Keratinocyte (primary cell): ENCODE results near the gene STK38. TPM values are rescaled to one million over a fixed set of nuclear protein-coding genes. Genes with fewer than 3 reads are reported as not detected.

ENCODE experiments used
- DNase-seq: peaks from one replicate; pipeline ENCODE4 v3.0.0-alpha.2; 2011; ENCODE audit warnings: low read depth, missing footprints, low spot score
- FAIRE-seq: peaks from 2 replicates; lab custom pipeline; 2011; peaks lifted over from hg19 to GRCh38; lab: Jason Lieb, UNC
- H2AFZ ChIP-seq: 2 replicates; pipeline ENCODE4 v1.6.0; 2012; ENCODE audit warnings: low read length, control low read depth, inconsistent platforms; ENCODE audit not compliant: control insufficient read depth
- H3K27ac ChIP-seq: 2 replicates; pipeline ENCODE4 v1.5.1; 2011; ENCODE audit warnings: low read length; ENCODE audit not compliant: control insufficient read depth, insufficient read depth
- H3K27me3 ChIP-seq: 3 replicates; pipeline ENCODE4 v1.6.0; 2011; ENCODE audit warnings: low read length; ENCODE audit not compliant: control insufficient read depth, insufficient read depth; ENCODE audit errors: extremely low read depth
- H3K36me3 ChIP-seq, 2 experiments: 2 replicates in 1 of 2; 3 replicates in 1 of 2; pipeline ENCODE4 v1.5.1; 2011; ENCODE audit warnings: low read length in 2 of 2, mild to moderate bottlenecking in 1 of 2; ENCODE audit not compliant: control insufficient read depth in 2 of 2, insufficient read depth in 2 of 2; ENCODE audit errors: extremely low read depth in 1 of 2
- H3K4me1 ChIP-seq: 3 replicates; pipeline ENCODE4 v1.5.1; 2011; ENCODE audit warnings: low read length; ENCODE audit not compliant: control insufficient read depth, insufficient read depth; ENCODE audit errors: extremely low read depth
- H3K4me2 ChIP-seq: 3 replicates; pipeline ENCODE4 v1.6.0; 2011; ENCODE audit warnings: low read depth, low read length; ENCODE audit not compliant: control insufficient read depth, insufficient read depth; ENCODE audit errors: extremely low read depth
- H3K4me3 ChIP-seq, 3 experiments: fragments of 200-600 bp in 1 of 3; sonication (generic) in 1 of 3; 2 replicates in 2 of 3; 3 replicates in 1 of 3; pipeline ENCODE4 v1.5.1; 2011 to 2016; ENCODE audit warnings: low read length in 3 of 3, mild to moderate bottlenecking in 3 of 3, control low read depth in 2 of 3, inconsistent platforms in 1 of 3, low read depth in 1 of 3, mixed read lengths in 1 of 3, mixed run types in 1 of 3, moderate library complexity in 1 of 3; ENCODE audit not compliant: control insufficient read depth in 2 of 3, insufficient read depth in 2 of 3; ENCODE audit errors: extremely low read depth in 1 of 3
- H3K79me2 ChIP-seq: 2 replicates; pipeline ENCODE4 v1.6.0; 2012; ENCODE audit warnings: low read length; ENCODE audit not compliant: control insufficient read depth, insufficient read depth
- H3K9ac ChIP-seq: 3 replicates; pipeline ENCODE4 v1.6.0; 2011; ENCODE audit warnings: low read length; ENCODE audit not compliant: control insufficient read depth, insufficient read depth; ENCODE audit errors: extremely low read depth
- H3K9me1 ChIP-seq: 3 replicates; pipeline ENCODE4 v1.6.0; 2011; ENCODE audit warnings: low read length; ENCODE audit not compliant: control insufficient read depth, insufficient read depth; ENCODE audit errors: extremely low read depth
- H3K9me3 ChIP-seq: 2 replicates; pipeline ENCODE4 v1.5.1; 2012; ENCODE audit warnings: low read depth, low read length; ENCODE audit not compliant: control insufficient read depth
- H4K20me1 ChIP-seq: 3 replicates; pipeline ENCODE4 v1.6.0; 2011; ENCODE audit warnings: low read length; ENCODE audit not compliant: control insufficient read depth, insufficient read depth; ENCODE audit errors: extremely low read depth
- CTCF ChIP-seq, 3 experiments: IDR thresholded peaks in 1 of 3; conservative IDR thresholded peaks in 1 of 3; optimal IDR thresholded peaks in 1 of 3; 2 replicates in 2 of 3; 3 replicates in 1 of 3; pipeline versions ENCODE3 to v1.5.1; 2011; ENCODE audit warnings: low read length in 3 of 3, mild to moderate bottlenecking in 3 of 3, moderate library complexity in 2 of 3, control low read depth in 1 of 3, inconsistent platforms in 1 of 3; ENCODE audit not compliant: insufficient read depth in 2 of 3; ENCODE audit errors: extremely low read depth in 1 of 3
- EZH2 ChIP-seq: IDR thresholded peaks from one replicate; pipeline ENCODE4 v1.6.1; 2012; ENCODE audit warnings: inconsistent platforms, mild to moderate bottlenecking, low read length, moderate library complexity
- dilution Hi-C: fragments of 300-500 bp; cut with MboI; formaldehyde crosslinking; loops from one replicate; pipeline ENCODE4 v1.7.0; 2020; ENCODE audit warnings: low sequenced_read_pairs; ENCODE audit not compliant: extremely low pct_ligation_motif_present
- polyA plus RNA-seq, 5 experiments: library from polyadenylated mRNA; depleted of rRNA in 3 of 5; stranded (reverse) in 3 of 5; stranded (forward) in 1 of 5; unstranded in 1 of 5; fragments of >200 nt; gene quantifications; 1 replicate in 1 of 5; 2 replicates in 3 of 5; 3 replicates in 1 of 5; pipeline versions ENCODE4 v1.2.1 to v1.2.3, GENCODE V29; 2011 to 2012; ENCODE audit warnings: missing spikeins in 2 of 5, low read depth in 1 of 5, low replicate concordance in 1 of 5

The STK38 gene
- polyA plus RNA-seq, 1 donor (not counting 4 experiments of a cell fraction or from before 2014, with no cell fraction given): 24.4 TPM

- no peak overlapping the region for H3K4me2 ChIP-seq
- peaks cover 2% of the 10 kb centered on the region for H3K9me1 ChIP-seq
- dilution Hi-C loops: no loop called here
- FAIRE-seq (no peak), DNase-seq (no peak)
- no peak overlapping the region for H3K27ac ChIP-seq
- TF ChIP-seq CTCF (optimal IDR thresholded peaks at IDR 0.05 in 1 of 3, IDR thresholded peaks at IDR 0.05 in 1 of 3, conservative IDR thresholded peaks at IDR 0.05 in 1 of 3; ENCODE audit: extremely low read depth in 1 of 3, insufficient read depth in 2 of 3, low read length in 3 of 3) (no peak), EZH2 (no peak)
- H4K20me1 ChIP-seq: no peaks in the 10 kb centered on the region
- H3K79me2 ChIP-seq: no peaks in the 10 kb centered on the region
- no peak overlapping the region for H2AFZ ChIP-seq
- no peaks in the 10 kb centered on the region for H3K9me3 ChIP-seq
- no peaks in the 10 kb centered on the region for H3K27me3 ChIP-seq
- H3K4me3 ChIP-seq: no peak overlapping the region
- H3K4me1 ChIP-seq: no peaks in the 10 kb centered on the region
- H3K9ac ChIP-seq: no peak overlapping the region
- peaks cover 9 to 10% of the 10 kb centered on the region in 2 experiments for H3K36me3 ChIP-seq
Measured at GRCh38 chr6:36493319-36493718, 54.0 kb downstream of the STK38 start.

GRCh38 chr6:36492621-36493020 lies 54.7 kb downstream of the STK38 start:
- no peaks in the 10 kb centered on the region for H3K27me3 ChIP-seq
- peaks cover 9 to 11% of the 10 kb centered on the region in 2 experiments for H3K36me3 ChIP-seq
- no peaks in the 10 kb centered on the region for H3K79me2 ChIP-seq
- H4K20me1 ChIP-seq: no peaks in the 10 kb centered on the region
- H3K4me2 ChIP-seq: no peak overlapping the region
- no peak for TF ChIP-seq EZH2
- no peak for TF ChIP-seq CTCF (optimal IDR thresholded peaks at IDR 0.05 in 1 of 3, IDR thresholded peaks at IDR 0.05 in 1 of 3, conservative IDR thresholded peaks at IDR 0.05 in 1 of 3; ENCODE audit: extremely low read depth in 1 of 3, insufficient read depth in 2 of 3, low read length in 3 of 3)
- no peak overlapping the region for H2AFZ ChIP-seq
- H3K9me3 ChIP-seq: no peaks in the 10 kb centered on the region
- H3K9ac ChIP-seq: no peak overlapping the region
- FAIRE-seq (no peak), DNase-seq (no peak)
- H3K4me1 ChIP-seq: no peaks in the 10 kb centered on the region
- no peak overlapping the region for H3K4me3 ChIP-seq
- dilution Hi-C loops: no loop called here
- peaks cover 2% of the 10 kb centered on the region for H3K9me1 ChIP-seq
- no peak overlapping the region for H3K27ac ChIP-seq
